Stimulated activated CD4-positive, alpha-beta T cell treated with anti-CD3 and anti-CD28 coated beads, Interleukin-12 subunit alpha, Interleukin-12 subunit beta, amount 100 ng/mL, for 24 hours (primary cell): Measurements from ENCODE around the gene NRAP.

Experiments
- DNase-seq, 2 experiments: peaks; one replicate each; pipeline ENCODE4 v3.0.0-alpha.2; 2020; ENCODE audit warnings: low read depth in 2 of 2

Gene NRAP

GRCh38 chr10:113562704-113563103 is 101.1 kb downstream of the NRAP start:
- no peak for DNase-seq

- no peak for DNase-seq
Observed at GRCh38 chr10:113562069-113562468, 101.8 kb downstream of the NRAP start.

- DNase-seq: no peak
Observed at GRCh38 chr10:113561214-113561613, 102.6 kb downstream of the NRAP start.

- no peak for DNase-seq
Observed at GRCh38 chr10:113560071-113560470, 103.8 kb downstream of the NRAP start.

GRCh38 chr10:113557903-113558321 is 105.9 kb downstream of the NRAP start:
- DNase-seq: no peak

GRCh38 chr10:113557424-113557862 is 106.4 kb downstream of the NRAP start:
- DNase-seq: no peak

GRCh38 chr10:113555751-113556150 is 108.1 kb downstream of the NRAP start:
- DNase-seq: no peak

GRCh38 chr10:113555245-113555644 is 108.6 kb downstream of the NRAP start:
- DNase-seq: no peak

GRCh38 chr10:113554214-113554613 is 109.6 kb downstream of the NRAP start:
- no peak for DNase-seq

- no peak for DNase-seq
Observed at GRCh38 chr10:113553149-113553548, 110.7 kb downstream of the NRAP start.

- no peak for DNase-seq
Observed at GRCh38 chr10:113552701-113553100, 111.1 kb downstream of the NRAP start, which contains the start of gene HABP2. Gene HABP2, plus strand, starts transcription at chr10:113553053. Its CDS starts 69 bp downstream, at chr10:113553122.

- DNase-seq: no peak
Observed at GRCh38 chr10:113552014-113552413, 111.8 kb downstream of the NRAP start.

GRCh38 chr10:113550365-113550764 is 113.5 kb downstream of the NRAP start:
- no peak for DNase-seq

GRCh38 chr10:113549856-113550255 is 114.0 kb downstream of the NRAP start:
- DNase-seq: no peak

GRCh38 chr10:113547426-113547825 is 116.4 kb downstream of the NRAP start:
- no peak for DNase-seq

GRCh38 chr10:113544392-113544791 is 119.4 kb downstream of the NRAP start:
- no peak for DNase-seq

GRCh38 chr10:113543107-113543955 is 120.5 kb downstream of the NRAP start:
- DNase-seq: no peak

GRCh38 chr10:113541549-113541927 is 122.3 kb downstream of the NRAP start:
- DNase-seq: no peak

GRCh38 chr10:113540845-113541548 is 122.8 kb downstream of the NRAP start:
- no peak for DNase-seq

GRCh38 chr10:113539789-113540188 is 124.1 kb downstream of the NRAP start:
- DNase-seq: no peak
